Keratinocyte (primary cell): ENCODE data around the gene ATP5IF1. TPM values are rescaled to one million over a fixed set of nuclear protein-coding genes. Genes with fewer than 3 reads are reported as not detected.

Experiments
- DNase-seq: peaks from one replicate; pipeline ENCODE4 v3.0.0-alpha.2; 2011; ENCODE audit warnings: low read depth, missing footprints, low spot score
- FAIRE-seq: peaks from 2 replicates; lab custom pipeline; 2011; peaks lifted over from hg19 to GRCh38; lab: Jason Lieb, UNC
- H2AFZ ChIP-seq: 2 replicates; pipeline ENCODE4 v1.6.0; 2012; ENCODE audit warnings: low read length, control low read depth, inconsistent platforms; ENCODE audit not compliant: control insufficient read depth
- H3K27ac ChIP-seq: 2 replicates; pipeline ENCODE4 v1.5.1; 2011; ENCODE audit warnings: low read length; ENCODE audit not compliant: control insufficient read depth, insufficient read depth
- H3K27me3 ChIP-seq: 3 replicates; pipeline ENCODE4 v1.6.0; 2011; ENCODE audit warnings: low read length; ENCODE audit not compliant: control insufficient read depth, insufficient read depth; ENCODE audit errors: extremely low read depth
- H3K36me3 ChIP-seq, 2 experiments: 2 replicates in 1 of 2; 3 replicates in 1 of 2; pipeline ENCODE4 v1.5.1; 2011; ENCODE audit warnings: low read length in 2 of 2, mild to moderate bottlenecking in 1 of 2; ENCODE audit not compliant: control insufficient read depth in 2 of 2, insufficient read depth in 2 of 2; ENCODE audit errors: extremely low read depth in 1 of 2
- H3K4me1 ChIP-seq: 3 replicates; pipeline ENCODE4 v1.5.1; 2011; ENCODE audit warnings: low read length; ENCODE audit not compliant: control insufficient read depth, insufficient read depth; ENCODE audit errors: extremely low read depth
- H3K4me2 ChIP-seq: 3 replicates; pipeline ENCODE4 v1.6.0; 2011; ENCODE audit warnings: low read depth, low read length; ENCODE audit not compliant: control insufficient read depth, insufficient read depth; ENCODE audit errors: extremely low read depth
- H3K4me3 ChIP-seq, 3 experiments: fragments of 200-600 bp in 1 of 3; sonication (generic) in 1 of 3; 2 replicates in 2 of 3; 3 replicates in 1 of 3; pipeline ENCODE4 v1.5.1; 2011 to 2016; ENCODE audit warnings: low read length in 3 of 3, mild to moderate bottlenecking in 3 of 3, control low read depth in 2 of 3, inconsistent platforms in 1 of 3, low read depth in 1 of 3, mixed read lengths in 1 of 3, mixed run types in 1 of 3, moderate library complexity in 1 of 3; ENCODE audit not compliant: control insufficient read depth in 2 of 3, insufficient read depth in 2 of 3; ENCODE audit errors: extremely low read depth in 1 of 3
- H3K79me2 ChIP-seq: 2 replicates; pipeline ENCODE4 v1.6.0; 2012; ENCODE audit warnings: low read length; ENCODE audit not compliant: control insufficient read depth, insufficient read depth
- H3K9ac ChIP-seq: 3 replicates; pipeline ENCODE4 v1.6.0; 2011; ENCODE audit warnings: low read length; ENCODE audit not compliant: control insufficient read depth, insufficient read depth; ENCODE audit errors: extremely low read depth
- H3K9me1 ChIP-seq: 3 replicates; pipeline ENCODE4 v1.6.0; 2011; ENCODE audit warnings: low read length; ENCODE audit not compliant: control insufficient read depth, insufficient read depth; ENCODE audit errors: extremely low read depth
- H3K9me3 ChIP-seq: 2 replicates; pipeline ENCODE4 v1.5.1; 2012; ENCODE audit warnings: low read depth, low read length; ENCODE audit not compliant: control insufficient read depth
- H4K20me1 ChIP-seq: 3 replicates; pipeline ENCODE4 v1.6.0; 2011; ENCODE audit warnings: low read length; ENCODE audit not compliant: control insufficient read depth, insufficient read depth; ENCODE audit errors: extremely low read depth
- EZH2 ChIP-seq: IDR thresholded peaks from one replicate; pipeline ENCODE4 v1.6.1; 2012; ENCODE audit warnings: inconsistent platforms, mild to moderate bottlenecking, low read length, moderate library complexity
- dilution Hi-C: fragments of 300-500 bp; cut with MboI; formaldehyde crosslinking; loops from one replicate; pipeline ENCODE4 v1.7.0; 2020; ENCODE audit warnings: low sequenced_read_pairs; ENCODE audit not compliant: extremely low pct_ligation_motif_present
- polyA plus RNA-seq, 5 experiments: library from polyadenylated mRNA; depleted of rRNA in 3 of 5; stranded (reverse) in 3 of 5; stranded (forward) in 1 of 5; unstranded in 1 of 5; fragments of >200 nt; gene quantifications; 1 replicate in 1 of 5; 2 replicates in 3 of 5; 3 replicates in 1 of 5; pipeline versions ENCODE4 v1.2.1 to v1.2.3, GENCODE V29; 2011 to 2012; ENCODE audit warnings: missing spikeins in 2 of 5, low read depth in 1 of 5, low replicate concordance in 1 of 5
- TF ChIP-seq, protein P1 (sequence below), 3 experiments: IDR thresholded peaks in 1 of 3; conservative IDR thresholded peaks in 1 of 3; optimal IDR thresholded peaks in 1 of 3; 2 replicates in 2 of 3; 3 replicates in 1 of 3; pipeline versions ENCODE3 to v1.5.1; 2011; ENCODE audit warnings: low read length in 3 of 3, mild to moderate bottlenecking in 3 of 3, moderate library complexity in 2 of 3, control low read depth in 1 of 3, inconsistent platforms in 1 of 3; ENCODE audit not compliant: insufficient read depth in 2 of 3; ENCODE audit errors: extremely low read depth in 1 of 3

Gene ATP5IF1
- polyA plus RNA-seq, 1 donor (not counting 4 experiments of a cell fraction or from before 2014, with no cell fraction given), result 332 TPM

DNA sequence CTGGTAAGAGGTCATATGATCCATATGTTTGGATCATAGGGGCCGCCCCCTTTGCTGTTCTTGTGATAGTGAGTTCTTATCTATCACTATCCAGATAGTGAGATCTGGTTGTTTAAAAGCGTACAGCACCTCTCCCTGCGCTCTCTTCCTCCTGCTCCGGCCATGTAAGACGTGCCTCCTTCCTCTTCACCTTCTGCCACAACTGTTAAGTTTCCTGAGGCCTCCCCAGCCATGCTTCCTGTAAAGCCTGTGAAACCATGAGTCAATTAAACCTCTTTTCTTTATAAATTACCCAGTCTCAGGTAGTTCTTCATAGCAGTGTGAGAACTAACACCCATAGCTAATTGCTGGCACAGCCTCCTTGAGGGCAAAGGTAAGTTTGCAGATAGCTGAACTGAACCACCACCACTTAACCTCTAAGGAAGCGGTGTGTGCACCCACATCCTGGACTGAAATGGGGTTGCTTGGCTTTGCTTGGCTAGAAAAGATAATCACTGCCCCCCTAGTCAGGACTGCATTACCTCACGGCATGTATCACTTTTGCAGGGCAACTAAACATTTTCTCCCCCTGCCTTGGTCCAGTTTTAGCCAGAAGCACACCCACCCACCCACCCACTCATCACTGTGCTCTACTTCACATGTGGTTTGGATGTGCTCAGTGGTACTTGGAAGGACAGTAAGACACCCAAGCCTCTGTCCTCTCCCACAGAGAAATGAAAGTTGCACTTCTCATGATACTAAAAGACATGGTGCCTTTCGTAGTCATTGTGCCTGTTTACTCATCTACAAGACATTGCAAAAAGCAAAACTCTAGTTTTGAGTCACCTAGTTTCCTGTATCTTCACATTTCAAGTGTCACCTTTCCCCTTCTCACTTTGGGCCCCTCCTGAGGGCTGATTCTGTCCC lies 36.3 kb upstream of the ATP5IF1 start:
- H3K9ac ChIP-seq, result no peak overlapping the region
- H3K79me2 ChIP-seq, result no peaks in the 10 kb centered on the region
- peaks cover 13 to 23% of the 10 kb centered on the region in 2 experiments for H3K36me3 ChIP-seq
- H4K20me1 ChIP-seq, result no peaks in the 10 kb centered on the region
- no peaks in the 10 kb centered on the region for H3K9me1 ChIP-seq
- H3K4me3 ChIP-seq, result no peak overlapping the region
- H3K9me3 ChIP-seq, result no peaks in the 10 kb centered on the region
- H3K4me1 ChIP-seq, result peaks cover 26% of the 10 kb centered on the region
- dilution Hi-C loops, result no loop called here
- H2AFZ ChIP-seq, result no peak overlapping the region
- H3K27me3 ChIP-seq, result no peaks in the 10 kb centered on the region
- TF ChIP-seq, protein P1, sequence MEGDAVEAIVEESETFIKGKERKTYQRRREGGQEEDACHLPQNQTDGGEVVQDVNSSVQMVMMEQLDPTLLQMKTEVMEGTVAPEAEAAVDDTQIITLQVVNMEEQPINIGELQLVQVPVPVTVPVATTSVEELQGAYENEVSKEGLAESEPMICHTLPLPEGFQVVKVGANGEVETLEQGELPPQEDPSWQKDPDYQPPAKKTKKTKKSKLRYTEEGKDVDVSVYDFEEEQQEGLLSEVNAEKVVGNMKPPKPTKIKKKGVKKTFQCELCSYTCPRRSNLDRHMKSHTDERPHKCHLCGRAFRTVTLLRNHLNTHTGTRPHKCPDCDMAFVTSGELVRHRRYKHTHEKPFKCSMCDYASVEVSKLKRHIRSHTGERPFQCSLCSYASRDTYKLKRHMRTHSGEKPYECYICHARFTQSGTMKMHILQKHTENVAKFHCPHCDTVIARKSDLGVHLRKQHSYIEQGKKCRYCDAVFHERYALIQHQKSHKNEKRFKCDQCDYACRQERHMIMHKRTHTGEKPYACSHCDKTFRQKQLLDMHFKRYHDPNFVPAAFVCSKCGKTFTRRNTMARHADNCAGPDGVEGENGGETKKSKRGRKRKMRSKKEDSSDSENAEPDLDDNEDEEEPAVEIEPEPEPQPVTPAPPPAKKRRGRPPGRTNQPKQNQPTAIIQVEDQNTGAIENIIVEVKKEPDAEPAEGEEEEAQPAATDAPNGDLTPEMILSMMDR (optimal IDR thresholded peaks at IDR 0.05 in 1 of 3, IDR thresholded peaks at IDR 0.05 in 1 of 3, conservative IDR thresholded peaks at IDR 0.05 in 1 of 3; ENCODE audit: extremely low read depth in 1 of 3, insufficient read depth in 2 of 3, low read length in 3 of 3), result no peak
- no peak for TF ChIP-seq EZH2
- FAIRE-seq, result no peak
- no peak overlapping the region for H3K4me2 ChIP-seq
- no peak for DNase-seq
- no peak overlapping the region for H3K27ac ChIP-seq

DNA sequence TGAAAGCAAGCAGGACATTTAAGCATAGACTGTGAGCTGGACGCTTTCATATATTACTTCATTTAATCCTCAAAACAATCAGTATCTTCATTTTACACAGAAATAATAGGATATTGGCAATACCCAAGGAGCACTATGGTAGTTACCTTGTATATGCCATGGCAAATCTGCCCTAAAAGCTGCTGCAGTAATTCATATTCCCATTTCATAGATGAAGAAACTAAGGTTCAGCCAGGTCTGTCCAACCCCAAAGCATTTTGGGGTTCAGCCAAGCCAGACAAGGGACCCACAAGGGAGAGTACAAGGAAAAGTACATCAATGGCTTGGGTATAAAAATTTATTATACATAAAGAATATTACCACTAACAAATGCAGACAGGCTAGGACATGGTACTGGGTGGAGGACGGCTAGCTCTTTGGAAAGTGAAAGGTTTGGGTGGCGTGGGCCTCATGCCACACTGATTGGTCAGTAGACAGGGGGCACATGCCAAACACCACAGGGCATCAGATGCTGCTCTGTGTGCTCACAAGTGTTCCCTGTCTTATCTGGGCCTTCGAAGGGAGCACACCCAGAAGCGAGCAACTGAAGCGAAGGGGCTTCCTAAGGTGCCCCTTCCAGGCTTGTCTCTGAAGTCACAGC lies 35.6 kb upstream of the ATP5IF1 start:
- no peak overlapping the region for H3K27ac ChIP-seq
- dilution Hi-C loops, result no loop called here
- H3K27me3 ChIP-seq, result no peaks in the 10 kb centered on the region
- H3K9ac ChIP-seq, result no peak overlapping the region
- H2AFZ ChIP-seq, result no peak overlapping the region
- no peaks in the 10 kb centered on the region for H3K9me3 ChIP-seq
- H3K4me1 ChIP-seq, result peaks cover 24% of the 10 kb centered on the region
- FAIRE-seq, result no peak
- no peaks in the 10 kb centered on the region for H3K79me2 ChIP-seq
- no peak overlapping the region for H3K4me2 ChIP-seq
- no peak overlapping the region for H3K4me3 ChIP-seq
- no peaks in the 10 kb centered on the region for H4K20me1 ChIP-seq
- no peak for DNase-seq
- no peaks in the 10 kb centered on the region for H3K9me1 ChIP-seq
- TF ChIP-seq, protein P1 (optimal IDR thresholded peaks at IDR 0.05 in 1 of 3, IDR thresholded peaks at IDR 0.05 in 1 of 3, conservative IDR thresholded peaks at IDR 0.05 in 1 of 3; ENCODE audit: extremely low read depth in 1 of 3, insufficient read depth in 2 of 3, low read length in 3 of 3), result no peak
- no peak for TF ChIP-seq EZH2
- peaks cover 13 to 23% of the 10 kb centered on the region in 2 experiments for H3K36me3 ChIP-seq
